ENCODE data around the gene DNAJB12. TPM values are rescaled to one million over a fixed set of nuclear protein-coding genes. Genes with fewer than 3 reads are reported as not detected.

DNAJB12 gene
- total RNA-seq, 1 donor: 52.5 TPM

DNA sequence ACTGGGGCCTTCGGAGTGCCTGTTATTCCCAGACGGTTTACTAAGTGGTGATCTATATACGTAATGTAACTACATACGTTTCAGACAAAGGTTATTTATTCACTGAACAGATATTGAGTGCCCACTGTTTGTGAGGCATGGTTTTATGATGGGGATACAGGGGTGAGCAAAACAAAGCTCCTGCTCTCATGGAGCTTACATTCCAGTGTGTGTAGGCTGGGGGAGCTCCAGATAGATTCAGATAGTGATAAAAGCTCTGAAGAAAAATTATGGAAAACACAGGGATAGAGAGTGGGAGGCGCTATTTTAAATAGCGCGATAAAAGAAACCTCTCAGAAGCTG is 466 bp upstream of the DNAJB12 start:
- H2AFZ ChIP-seq (ENCODE audit: low read length): peak overlapping the region; percentile 97
- peaks cover 10% of the 10 kb centered on the region for H3K4me1 ChIP-seq (ENCODE audit: insufficient read depth, low read length)
- H4K20me1 ChIP-seq (ENCODE audit: insufficient read depth, low read length): peaks cover 14% of the 10 kb centered on the region
- H3K4me3 ChIP-seq (ENCODE audit: insufficient read depth, low read length): peak overlapping the region; percentile 99
- DNase-seq (ENCODE audit: insufficient read length, low spot score, missing footprints): peak; percentile 93
- H3K27ac ChIP-seq (ENCODE audit: low read depth, low read length): peak overlapping the region; percentile 97
- TF ChIP-seq, protein P1, sequence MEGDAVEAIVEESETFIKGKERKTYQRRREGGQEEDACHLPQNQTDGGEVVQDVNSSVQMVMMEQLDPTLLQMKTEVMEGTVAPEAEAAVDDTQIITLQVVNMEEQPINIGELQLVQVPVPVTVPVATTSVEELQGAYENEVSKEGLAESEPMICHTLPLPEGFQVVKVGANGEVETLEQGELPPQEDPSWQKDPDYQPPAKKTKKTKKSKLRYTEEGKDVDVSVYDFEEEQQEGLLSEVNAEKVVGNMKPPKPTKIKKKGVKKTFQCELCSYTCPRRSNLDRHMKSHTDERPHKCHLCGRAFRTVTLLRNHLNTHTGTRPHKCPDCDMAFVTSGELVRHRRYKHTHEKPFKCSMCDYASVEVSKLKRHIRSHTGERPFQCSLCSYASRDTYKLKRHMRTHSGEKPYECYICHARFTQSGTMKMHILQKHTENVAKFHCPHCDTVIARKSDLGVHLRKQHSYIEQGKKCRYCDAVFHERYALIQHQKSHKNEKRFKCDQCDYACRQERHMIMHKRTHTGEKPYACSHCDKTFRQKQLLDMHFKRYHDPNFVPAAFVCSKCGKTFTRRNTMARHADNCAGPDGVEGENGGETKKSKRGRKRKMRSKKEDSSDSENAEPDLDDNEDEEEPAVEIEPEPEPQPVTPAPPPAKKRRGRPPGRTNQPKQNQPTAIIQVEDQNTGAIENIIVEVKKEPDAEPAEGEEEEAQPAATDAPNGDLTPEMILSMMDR (IDR thresholded peaks at IDR 0.05; ENCODE audit: extremely low read depth, low read depth, low read length): no peak
- peak overlapping the region; percentile 92 for H3K4me2 ChIP-seq (ENCODE audit: insufficient read depth, low read length)
- no peaks in the 10 kb centered on the region for H3K9me3 ChIP-seq (ENCODE audit: low read depth, low read length)
- H3K79me2 ChIP-seq (ENCODE audit: insufficient read depth, low read length): peaks cover 39% of the 10 kb centered on the region
- peaks cover 11% of the 10 kb centered on the region for H3K36me3 ChIP-seq (ENCODE audit: insufficient read depth, low read length)
- no peaks in the 10 kb centered on the region for H3K27me3 ChIP-seq (ENCODE audit: insufficient read depth, low read length)

DNA sequence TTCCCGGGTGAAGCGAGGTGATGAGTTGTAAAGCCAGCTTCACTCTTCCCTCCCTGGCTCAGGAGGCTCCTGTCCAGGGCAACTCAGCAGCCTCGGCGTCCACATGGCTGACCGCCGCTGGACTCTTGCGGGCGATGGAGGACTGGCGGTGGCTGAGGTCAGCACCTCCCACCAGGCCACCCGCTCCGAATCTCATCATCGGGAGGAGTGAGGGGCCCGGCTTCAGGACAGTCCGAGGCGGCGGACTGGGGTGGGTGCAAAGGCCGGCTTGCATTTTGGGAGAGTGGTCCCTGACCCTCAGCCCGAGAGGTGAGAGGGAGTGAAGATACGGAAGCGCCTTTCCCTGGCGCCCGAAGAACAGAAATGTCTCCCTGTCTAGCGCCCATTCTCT is 759 bp downstream of the DNAJB12 start:
- TF ChIP-seq, protein P1 (IDR thresholded peaks at IDR 0.05; ENCODE audit: extremely low read depth, low read depth, low read length): no peak
- Histone ChIP-seq H3K27me3 (ENCODE audit: insufficient read depth, low read length) (no peaks in the 10 kb centered on the region), H2AFZ (ENCODE audit: low read length) (peak overlapping the region; percentile 97), H3K4me1 (ENCODE audit: insufficient read depth, low read length) (peaks cover 10% of the 10 kb centered on the region), H3K9me3 (ENCODE audit: low read depth, low read length) (no peaks in the 10 kb centered on the region), H3K27ac (ENCODE audit: low read depth, low read length) (peak overlapping the region; percentile 97), H4K20me1 (ENCODE audit: insufficient read depth, low read length) (peaks cover 18% of the 10 kb centered on the region), H3K79me2 (ENCODE audit: insufficient read depth, low read length) (peaks cover 50% of the 10 kb centered on the region), H3K4me2 (ENCODE audit: insufficient read depth, low read length) (peak overlapping the region; percentile 92), H3K4me3 (ENCODE audit: insufficient read depth, low read length) (peak overlapping the region; percentile 99), H3K36me3 (ENCODE audit: insufficient read depth, low read length) (peaks cover 17% of the 10 kb centered on the region)
- peak; percentile 88 for DNase-seq (ENCODE audit: insufficient read length, low spot score, missing footprints)

DNA sequence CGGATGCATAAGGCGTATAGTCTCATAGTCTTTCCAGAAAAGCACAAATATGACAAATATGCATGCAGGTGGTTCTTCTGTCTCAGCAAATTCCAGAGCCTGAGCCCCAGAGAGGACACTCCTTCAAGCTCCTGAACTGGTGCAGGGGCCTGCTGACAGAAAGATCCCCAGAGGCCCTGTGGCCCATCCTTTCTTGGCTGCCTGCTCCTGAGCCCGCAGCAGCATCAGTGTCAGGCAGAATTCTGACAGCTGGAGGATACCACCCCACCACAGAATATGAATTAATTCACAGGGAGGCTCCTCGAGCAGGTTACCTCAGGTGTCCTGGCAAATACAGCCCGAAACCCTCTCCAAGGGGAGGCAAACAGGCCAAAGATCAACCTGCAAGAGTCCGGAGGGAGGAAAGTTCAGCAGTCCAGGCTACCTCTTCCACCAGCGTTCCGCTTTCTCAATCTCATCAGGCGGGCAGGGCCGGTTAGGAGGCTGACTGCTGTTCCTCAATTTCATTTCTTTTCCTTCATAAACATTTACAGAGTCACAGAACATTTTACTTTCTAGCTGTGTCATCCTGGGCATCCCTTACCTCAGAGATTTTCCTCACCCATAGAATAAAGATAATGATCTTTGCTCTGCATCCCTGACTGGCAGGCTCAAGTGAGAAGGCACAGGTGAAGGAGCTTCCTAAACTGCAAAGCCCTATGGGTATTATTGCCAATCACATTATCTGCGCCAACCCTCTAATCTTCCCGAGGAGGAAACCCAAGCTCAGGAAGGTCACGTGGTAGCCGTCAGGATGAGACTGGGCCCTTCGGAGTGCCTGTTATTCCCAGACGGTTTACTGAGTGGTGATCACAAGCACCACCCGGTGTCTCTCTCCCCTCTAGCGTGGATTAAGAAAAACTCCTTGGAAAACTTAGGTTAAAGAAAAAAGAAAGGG is 1.4 kb downstream of the DNAJB12 start:
- DNase-seq (ENCODE audit: insufficient read length, low spot score, missing footprints): peak; percentile 82
- Histone ChIP-seq H3K4me3 (ENCODE audit: insufficient read depth, low read length) (peak overlapping the region; percentile 99), H3K4me2 (ENCODE audit: insufficient read depth, low read length) (peak overlapping the region; percentile 92), H3K36me3 (ENCODE audit: insufficient read depth, low read length) (peaks cover 20% of the 10 kb centered on the region), H3K9me3 (ENCODE audit: low read depth, low read length) (no peaks in the 10 kb centered on the region), H4K20me1 (ENCODE audit: insufficient read depth, low read length) (peaks cover 18% of the 10 kb centered on the region), H3K4me1 (ENCODE audit: insufficient read depth, low read length) (peaks cover 10% of the 10 kb centered on the region), H3K27me3 (ENCODE audit: insufficient read depth, low read length) (no peaks in the 10 kb centered on the region), H3K27ac (ENCODE audit: low read depth, low read length) (peak overlapping the region; percentile 97), H3K79me2 (ENCODE audit: insufficient read depth, low read length) (peaks cover 57% of the 10 kb centered on the region), H2AFZ (ENCODE audit: low read length) (peak overlapping the region; percentile 97)
- TF ChIP-seq, protein P1 (IDR thresholded peaks at IDR 0.05; ENCODE audit: extremely low read depth, low read depth, low read length): no peak

DNA sequence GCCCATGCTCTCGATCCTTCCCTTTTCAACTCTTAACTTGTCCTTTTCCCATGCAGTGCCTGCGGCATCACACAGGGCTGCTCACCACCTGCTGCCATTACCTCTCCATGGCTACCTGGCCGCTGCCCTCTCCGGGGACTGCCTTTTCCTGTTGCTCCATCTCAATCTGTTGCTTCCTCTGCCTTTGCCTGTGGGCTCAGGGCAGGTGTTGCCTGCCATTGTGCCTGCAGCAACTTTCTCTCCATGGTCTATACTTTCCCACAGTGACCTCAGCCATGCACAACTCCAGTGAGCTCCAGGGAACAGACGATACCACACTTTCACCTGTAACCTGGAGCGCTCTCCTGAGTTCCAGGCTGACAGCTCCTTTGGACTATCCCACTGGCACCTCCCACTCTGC is 3.2 kb downstream of the DNAJB12 start:
- no peak for DNase-seq (ENCODE audit: insufficient read length, low spot score, missing footprints)
- Histone ChIP-seq H3K4me1 (ENCODE audit: insufficient read depth, low read length) (peaks cover 10% of the 10 kb centered on the region), H3K27ac (ENCODE audit: low read depth, low read length) (no peak overlapping the region), H3K4me2 (ENCODE audit: insufficient read depth, low read length) (no peak overlapping the region), H3K79me2 (ENCODE audit: insufficient read depth, low read length) (peaks cover 70% of the 10 kb centered on the region), H3K36me3 (ENCODE audit: insufficient read depth, low read length) (peaks cover 20% of the 10 kb centered on the region), H2AFZ (ENCODE audit: low read length) (no peak overlapping the region), H3K9me3 (ENCODE audit: low read depth, low read length) (no peaks in the 10 kb centered on the region), H4K20me1 (ENCODE audit: insufficient read depth, low read length) (peaks cover 18% of the 10 kb centered on the region), H3K4me3 (ENCODE audit: insufficient read depth, low read length) (no peak overlapping the region), H3K27me3 (ENCODE audit: insufficient read depth, low read length) (no peaks in the 10 kb centered on the region)
- TF ChIP-seq, protein P1 (IDR thresholded peaks at IDR 0.05; ENCODE audit: extremely low read depth, low read depth, low read length): no peak

Measured in osteoblast (primary cell).